Ascending aorta (tissue), 2 donors: ENCODE data around the gene PABPC1L. TPM values are rescaled to one million over a fixed set of nuclear protein-coding genes. Genes with fewer than 3 reads are reported as not detected.

Experiments
- DNase-seq, 2 donors: peaks; one replicate each; pipeline ENCODE4 v3.0.0-alpha.2; 2019; ENCODE audit warnings: low spot score in 2 of 2
- H3K27ac ChIP-seq, 2 donors: fragments of 200-600 bp; sonication (generic); one replicate each; pipeline ENCODE4 v1.5.1; 2016 to 2017; ENCODE audit warnings: mild to moderate bottlenecking in 1 of 2
- H3K27me3 ChIP-seq: fragments of 200-600 bp; sonication (generic); one replicate; pipeline ENCODE4 v1.5.1; 2017
- H3K36me3 ChIP-seq, 2 donors: fragments of 200-600 bp; sonication (generic); one replicate each; pipeline ENCODE4 v1.5.1; 2016
- H3K4me1 ChIP-seq, 2 donors: fragments of 200-600 bp; sonication (generic); one replicate each; pipeline ENCODE4 v1.5.1; 2016 to 2017; ENCODE audit warnings: mild to moderate bottlenecking in 1 of 2
- H3K4me3 ChIP-seq, 2 donors: fragments of 200-600 bp; sonication (generic); one replicate each; pipeline ENCODE4 v1.5.1; 2016 to 2017; ENCODE audit warnings: mild to moderate bottlenecking in 1 of 2
- H3K9me3 ChIP-seq, 2 donors: fragments of 200-600 bp; sonication (generic); one replicate each; pipeline ENCODE4 v1.5.1; 2016
- intact Hi-C: fragments of 100-400 bp; cut with DNase I; formaldehyde crosslinking; loops from one replicate; pipeline ENCODE4 v1.15.1; 2023
- total RNA-seq: library from RNA; depleted of rRNA; stranded (reverse); fragments of >200 nt; gene quantifications from one replicate; pipeline ENCODE4 v1.1.0, GENCODE V29; 2016
- TF ChIP-seq, protein P1 (sequence below), 3 experiments: fragments of 200-600 bp in 2 of 3; fragments of 450-650 bp in 1 of 3; sonication (generic) in 2 of 3; IDR thresholded peaks; one replicate each; pipeline ENCODE4 v1.5.1; 2016 to 2019; ENCODE audit warnings: antibody characterized with exemption in 3 of 3, mild to moderate bottlenecking in 1 of 3, moderate library complexity in 1 of 3

PABPC1L gene
- total RNA-seq, 1 donor from 2014 or later: 22.9 TPM

DNA sequence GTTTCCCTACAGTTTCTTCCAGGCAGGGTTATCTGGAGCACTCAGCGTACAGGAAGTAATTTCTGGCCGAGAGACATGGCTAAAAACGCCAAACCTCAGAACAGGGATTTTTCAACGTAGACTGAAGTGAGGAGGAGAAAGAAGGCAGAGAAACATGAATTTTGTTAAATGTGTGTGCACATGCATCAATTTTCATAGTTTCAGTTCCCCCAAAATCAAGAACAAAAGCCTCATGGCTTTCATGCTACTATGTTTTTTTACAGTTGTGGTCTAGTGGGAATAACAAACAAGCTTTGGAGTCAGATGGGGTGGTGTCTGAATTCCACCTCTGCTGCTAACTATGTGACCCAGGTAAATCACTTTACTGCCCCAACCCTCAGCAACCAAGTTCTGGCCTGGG is 45.4 kb downstream of the PABPC1L start:
- Histone ChIP-seq H3K27ac (no peak overlapping the region), H3K27me3 (no peaks in the 10 kb centered on the region), H3K4me1 (peaks cover 0 to 8% of the 10 kb centered on the region in 2 donors), H3K9me3 (no peaks in the 10 kb centered on the region), H3K36me3 (peaks cover 44 to 56% of the 10 kb centered on the region in 2 donors), H3K4me3 (no peak overlapping the region)
- intact Hi-C loops: no loop called here
- no peak for DNase-seq
- TF ChIP-seq, protein P1, sequence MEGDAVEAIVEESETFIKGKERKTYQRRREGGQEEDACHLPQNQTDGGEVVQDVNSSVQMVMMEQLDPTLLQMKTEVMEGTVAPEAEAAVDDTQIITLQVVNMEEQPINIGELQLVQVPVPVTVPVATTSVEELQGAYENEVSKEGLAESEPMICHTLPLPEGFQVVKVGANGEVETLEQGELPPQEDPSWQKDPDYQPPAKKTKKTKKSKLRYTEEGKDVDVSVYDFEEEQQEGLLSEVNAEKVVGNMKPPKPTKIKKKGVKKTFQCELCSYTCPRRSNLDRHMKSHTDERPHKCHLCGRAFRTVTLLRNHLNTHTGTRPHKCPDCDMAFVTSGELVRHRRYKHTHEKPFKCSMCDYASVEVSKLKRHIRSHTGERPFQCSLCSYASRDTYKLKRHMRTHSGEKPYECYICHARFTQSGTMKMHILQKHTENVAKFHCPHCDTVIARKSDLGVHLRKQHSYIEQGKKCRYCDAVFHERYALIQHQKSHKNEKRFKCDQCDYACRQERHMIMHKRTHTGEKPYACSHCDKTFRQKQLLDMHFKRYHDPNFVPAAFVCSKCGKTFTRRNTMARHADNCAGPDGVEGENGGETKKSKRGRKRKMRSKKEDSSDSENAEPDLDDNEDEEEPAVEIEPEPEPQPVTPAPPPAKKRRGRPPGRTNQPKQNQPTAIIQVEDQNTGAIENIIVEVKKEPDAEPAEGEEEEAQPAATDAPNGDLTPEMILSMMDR (IDR thresholded peaks at IDR 0.05): no peak

DNA sequence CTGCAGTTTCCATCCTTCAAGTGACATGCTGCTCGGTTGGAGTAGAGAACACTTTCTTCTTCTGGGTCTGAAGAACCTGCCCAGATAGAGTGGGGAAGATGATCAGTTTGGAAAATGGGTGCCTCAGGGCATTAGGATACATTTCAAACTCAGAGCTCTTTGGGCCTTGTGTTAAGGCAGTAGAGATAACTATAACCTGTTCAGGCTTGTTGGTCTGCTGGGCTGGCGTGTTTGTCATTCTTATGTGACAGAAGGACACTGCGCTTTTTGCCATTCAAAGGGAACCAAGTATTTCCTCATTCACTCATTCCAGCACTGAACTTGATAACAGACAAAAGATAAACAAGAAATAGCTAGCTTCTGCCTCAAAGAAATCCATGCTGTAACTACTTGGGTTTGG is 46.5 kb downstream of the PABPC1L start:
- no peak for DNase-seq
- Histone ChIP-seq H3K27ac (no peak overlapping the region), H3K4me3 (no peak overlapping the region), H3K36me3 (peaks cover 33 to 44% of the 10 kb centered on the region in 2 donors), H3K27me3 (no peaks in the 10 kb centered on the region), H3K9me3 (no peaks in the 10 kb centered on the region), H3K4me1 (peaks cover 0 to 11% of the 10 kb centered on the region in 2 donors)
- TF ChIP-seq, protein P1 (IDR thresholded peaks at IDR 0.05): no peak
- intact Hi-C loops: no loop called here

DNA sequence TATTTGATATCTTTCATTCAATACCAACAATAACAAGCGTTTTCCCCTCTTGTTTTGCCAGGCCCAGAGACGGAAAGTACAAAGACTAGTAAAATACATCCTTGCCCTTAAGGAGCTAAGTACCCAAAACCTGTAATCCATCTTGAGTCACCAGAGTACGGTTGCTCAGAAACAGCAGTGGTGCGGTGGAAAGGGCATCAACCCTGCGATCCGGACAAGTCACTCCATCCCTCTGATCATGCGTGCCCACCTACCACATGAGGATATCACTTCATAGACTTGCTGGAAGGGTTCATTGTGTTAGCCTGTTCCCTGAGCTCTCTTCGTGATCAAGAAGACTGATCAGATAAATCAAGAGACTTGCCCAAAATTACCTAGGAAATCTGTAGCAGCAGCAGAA is 48.4 kb downstream of the PABPC1L start:
- H3K4me3 ChIP-seq: peak overlapping the region in 1 of 2 donors; percentile 79
- peaks cover 24 to 26% of the 10 kb centered on the region in 2 donors for H3K36me3 ChIP-seq
- TF ChIP-seq, protein P1 (IDR thresholded peaks at IDR 0.05): no peak
- intact Hi-C loops: no loop called here
- no peaks in the 10 kb centered on the region for H3K27me3 ChIP-seq
- no peak overlapping the region for H3K27ac ChIP-seq
- peaks cover 0 to 11% of the 10 kb centered on the region in 2 donors for H3K4me1 ChIP-seq
- DNase-seq: no peak
- H3K9me3 ChIP-seq: no peaks in the 10 kb centered on the region

DNA sequence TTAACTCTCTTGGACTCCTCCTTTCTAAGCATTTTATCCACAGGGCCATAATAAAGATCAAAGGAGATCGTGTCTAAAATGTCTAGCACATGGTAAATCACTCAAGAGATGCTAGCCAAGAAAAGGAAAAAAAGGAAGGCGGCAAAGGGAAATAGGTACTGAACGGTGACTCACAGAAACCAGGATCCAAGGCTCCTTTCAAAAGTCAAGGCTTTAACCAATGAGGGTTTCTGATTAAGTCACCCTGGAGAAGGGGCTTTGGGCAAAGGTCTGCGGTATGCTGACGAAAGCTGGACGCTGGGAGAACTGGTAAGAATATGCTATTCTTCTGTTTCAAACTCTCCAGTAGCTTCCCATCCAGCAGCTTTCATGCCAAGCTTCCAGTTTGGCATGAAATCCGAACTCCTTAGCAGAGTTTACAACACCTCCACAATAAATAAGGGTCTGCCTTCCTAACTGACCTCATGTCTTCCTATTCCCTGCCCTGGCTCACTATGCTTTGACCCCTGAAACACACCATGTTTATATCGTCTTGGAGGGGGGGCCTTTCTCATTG is 49.3 kb downstream of the PABPC1L start:
- no peak for DNase-seq
- Histone ChIP-seq H3K36me3 (peaks cover 15 to 18% of the 10 kb centered on the region in 2 donors), H3K9me3 (no peaks in the 10 kb centered on the region), H3K27me3 (no peaks in the 10 kb centered on the region), H3K4me1 (peaks cover 0 to 11% of the 10 kb centered on the region in 2 donors), H3K27ac (peak overlapping the region; percentile 79 to 87), H3K4me3 (peak overlapping the region; percentile 79 to 89)
- TF ChIP-seq, protein P1 (IDR thresholded peaks at IDR 0.05): no peak
- intact Hi-C loops: no loop called here

DNA sequence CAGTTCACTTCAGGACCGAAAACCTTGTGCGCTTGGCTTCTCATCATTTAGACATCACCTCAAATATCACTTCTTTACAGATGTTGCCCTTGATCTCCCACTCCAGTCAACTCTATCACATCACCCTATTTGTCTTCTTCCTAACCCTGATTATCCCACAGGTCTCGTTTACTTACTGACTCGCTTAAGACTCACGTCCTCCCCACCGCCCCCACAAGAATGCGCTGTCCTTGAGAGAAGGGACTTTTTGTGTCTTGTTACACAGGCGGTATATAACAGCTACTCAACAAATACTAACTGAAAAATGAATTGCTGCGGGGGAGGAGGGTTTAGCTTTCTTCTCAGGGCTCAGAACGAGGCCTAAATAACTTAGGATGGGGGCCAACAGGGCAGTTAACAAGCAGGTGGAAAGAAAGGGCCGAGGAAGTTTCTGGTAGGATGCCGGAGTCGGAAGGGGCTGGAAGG is 49.8 kb downstream of the PABPC1L start:
- H3K27ac ChIP-seq: peak overlapping the region; percentile 79 to 87
- H3K27me3 ChIP-seq: no peaks in the 10 kb centered on the region
- TF ChIP-seq, protein P1 (IDR thresholded peaks at IDR 0.05): no peak
- no peaks in the 10 kb centered on the region for H3K9me3 ChIP-seq
- DNase-seq: peak in 1 of 2 donors; percentile 75
- peaks cover 0 to 11% of the 10 kb centered on the region in 2 donors for H3K4me1 ChIP-seq
- peaks cover 10 to 12% of the 10 kb centered on the region in 2 donors for H3K36me3 ChIP-seq
- H3K4me3 ChIP-seq: peak overlapping the region; percentile 79 to 89
- intact Hi-C loops: loop anchor here (1.0 to 10.0 kb wide), 6 partner anchors 72 to 815 kb away; partner anchors contain the start of genes DBNDD2, FITM2, KCNK15 and OSER1
